Fibroblast of mammary gland (primary cell): ENCODE measurements around the gene KITLG.
A peak's percentile ranks its signal among the peaks of the same experiment; 100 is the strongest.

Experiments used
- DNase-seq: peaks from one replicate; pipeline ENCODE4 v3.0.0-alpha.2; 2010; ENCODE audit warnings: low read depth
- H3K4me3 ChIP-seq: 2 replicates; pipeline ENCODE4 v1.5.1; 2011; ENCODE audit warnings: low read depth, mild to moderate bottlenecking, low read length, moderate library complexity; ENCODE audit not compliant: control insufficient read depth
- CTCF ChIP-seq: conservative IDR thresholded peaks from 2 replicates; pipeline ENCODE4 v1.5.1; 2011; ENCODE audit warnings: low read depth, low read length, inconsistent platforms; ENCODE audit not compliant: control insufficient read depth, insufficient read depth

KITLG gene

GRCh38 chr12:88505696-88506095 is 74.6 kb downstream of the KITLG start:
- H3K4me3 ChIP-seq: no peak overlapping the region
- no peak for DNase-seq
- TF ChIP-seq CTCF: no peak

- no peak for TF ChIP-seq CTCF
- no peak overlapping the region for H3K4me3 ChIP-seq
- no peak for DNase-seq
These were observed 77.0 kb downstream of the KITLG start for GRCh38 chr12:88503281-88503703.

GRCh38 chr12:88501972-88502938 is 78.0 kb downstream of the KITLG start:
- TF ChIP-seq CTCF: no peak
- DNase-seq: peak; percentile 77

GRCh38 chr12:88496891-88497371 is 83.3 kb downstream of the KITLG start:
- no peak for TF ChIP-seq CTCF
- DNase-seq: peak; percentile 48
- no peak overlapping the region for H3K4me3 ChIP-seq

More at GRCh38 chr12:88501972-88502938, 78.0 kb downstream of the KITLG start:
- no peak overlapping the region for H3K4me3 ChIP-seq

GRCh38 chr12:88496429-88496828 is 83.8 kb downstream of the KITLG start:
- no peak overlapping the region for H3K4me3 ChIP-seq
- TF ChIP-seq CTCF: no peak
- no peak for DNase-seq

- DNase-seq: no peak
These were observed 85.2 kb downstream of the KITLG start for GRCh38 chr12:88495031-88495430.

More at GRCh38 chr12:88495031-88495430, 85.2 kb downstream of the KITLG start:
- TF ChIP-seq CTCF: no peak
- H3K4me3 ChIP-seq: no peak overlapping the region
